ENCODE results near the gene RCBTB1. TPM values are rescaled to one million over a fixed set of nuclear protein-coding genes. Genes with fewer than 3 reads are reported as not detected.
A peak's percentile ranks its signal among the peaks of the same experiment; 100 is the strongest.

The RCBTB1 gene
- total RNA-seq, 1 donor from 2014 or later, result 20.6 TPM

- Mint-ChIP-seq H3K4me3 (ENCODE audit: unreplicated experiment) (no peak overlapping the region), H3K9me3 (ENCODE audit: low read depth) (no peaks in the 10 kb centered on the region), H3K4me1 (ENCODE audit: low read depth) (peaks cover 3% of the 10 kb centered on the region), H3K27me3 (ENCODE audit: low read depth) (no peaks in the 10 kb centered on the region), H3K36me3 (ENCODE audit: low read depth) (peaks cover 26% of the 10 kb centered on the region), H3K27ac (ENCODE audit: unreplicated experiment) (no peak overlapping the region)
- DNase-seq (ENCODE audit: low spot score), result no peak
- TF ChIP-seq CTCF (IDR thresholded peaks at IDR 0.05), result no peak
Observed at GRCh38 chr13:49516467-49516866, 68.9 kb downstream of the RCBTB1 start.

GRCh38 chr13:49512578-49512977, 72.8 kb downstream of the RCBTB1 start:
- DNase-seq (ENCODE audit: low spot score), result no peak
- Mint-ChIP-seq H3K4me3 (ENCODE audit: unreplicated experiment) (no peak overlapping the region), H3K27me3 (ENCODE audit: low read depth) (no peaks in the 10 kb centered on the region), H3K9me3 (ENCODE audit: low read depth) (no peaks in the 10 kb centered on the region), H3K27ac (ENCODE audit: unreplicated experiment) (no peak overlapping the region), H3K36me3 (ENCODE audit: low read depth) (peaks cover 18% of the 10 kb centered on the region), H3K4me1 (ENCODE audit: low read depth) (peaks cover 3% of the 10 kb centered on the region)
- no peak for TF ChIP-seq CTCF (IDR thresholded peaks at IDR 0.05)

- no peak for TF ChIP-seq CTCF (IDR thresholded peaks at IDR 0.05)
- H3K27ac Mint-ChIP-seq (ENCODE audit: unreplicated experiment), result no peak overlapping the region
- no peak for DNase-seq (ENCODE audit: low spot score)
- no peaks in the 10 kb centered on the region for H3K27me3 Mint-ChIP-seq (ENCODE audit: low read depth)
- H3K36me3 Mint-ChIP-seq (ENCODE audit: low read depth), result peaks cover 6% of the 10 kb centered on the region
- peaks cover 2% of the 10 kb centered on the region for H3K9me3 Mint-ChIP-seq (ENCODE audit: low read depth)
- peaks cover 26% of the 10 kb centered on the region for H3K4me1 Mint-ChIP-seq (ENCODE audit: low read depth)
- no peak overlapping the region for H3K4me3 Mint-ChIP-seq (ENCODE audit: unreplicated experiment)
Observed at GRCh38 chr13:49503951-49504350, 81.4 kb downstream of the RCBTB1 start.

GRCh38 chr13:49502954-49503353, 82.4 kb downstream of the RCBTB1 start:
- Mint-ChIP-seq H3K4me3 (ENCODE audit: unreplicated experiment) (no peak overlapping the region), H3K9me3 (ENCODE audit: low read depth) (peaks cover 2% of the 10 kb centered on the region), H3K36me3 (ENCODE audit: low read depth) (peaks cover 6% of the 10 kb centered on the region), H3K27ac (ENCODE audit: unreplicated experiment) (no peak overlapping the region), H3K4me1 (ENCODE audit: low read depth) (peaks cover 30% of the 10 kb centered on the region), H3K27me3 (ENCODE audit: low read depth) (no peaks in the 10 kb centered on the region)
- no peak for TF ChIP-seq CTCF (IDR thresholded peaks at IDR 0.05)
- DNase-seq (ENCODE audit: low spot score), result no peak

- peaks cover 3% of the 10 kb centered on the region for H3K36me3 Mint-ChIP-seq (ENCODE audit: low read depth)
- peaks cover 38% of the 10 kb centered on the region for H3K4me1 Mint-ChIP-seq (ENCODE audit: low read depth)
- H3K4me3 Mint-ChIP-seq (ENCODE audit: unreplicated experiment), result no peak overlapping the region
- H3K9me3 Mint-ChIP-seq (ENCODE audit: low read depth), result no peaks in the 10 kb centered on the region
- peak overlapping the region; percentile 91 for H3K27ac Mint-ChIP-seq (ENCODE audit: unreplicated experiment)
- DNase-seq (ENCODE audit: low spot score), result no peak
- no peak for TF ChIP-seq CTCF (IDR thresholded peaks at IDR 0.05)
- H3K27me3 Mint-ChIP-seq (ENCODE audit: low read depth), result no peaks in the 10 kb centered on the region
Observed at GRCh38 chr13:49499889-49500660, 85.3 kb downstream of the RCBTB1 start.
